ENCODE measurements around the gene COX6A1.

GRCh38 chr12:120485961-120486881 lies 48.3 kb downstream of the COX6A1 start:
- TF ChIP-seq EZH2phosphoT487 (conservative IDR thresholded peaks at IDR 0.05; ENCODE audit: low read length) (no peak), CTCF (IDR thresholded peaks at IDR 0.05; ENCODE audit: insufficient read depth, low read length, poor library complexity, severe bottlenecking) (no peak)

Measured in SU-DHL-6 (cell line).